ENCODE data around the gene TMEM201.

The TMEM201 gene

DNA sequence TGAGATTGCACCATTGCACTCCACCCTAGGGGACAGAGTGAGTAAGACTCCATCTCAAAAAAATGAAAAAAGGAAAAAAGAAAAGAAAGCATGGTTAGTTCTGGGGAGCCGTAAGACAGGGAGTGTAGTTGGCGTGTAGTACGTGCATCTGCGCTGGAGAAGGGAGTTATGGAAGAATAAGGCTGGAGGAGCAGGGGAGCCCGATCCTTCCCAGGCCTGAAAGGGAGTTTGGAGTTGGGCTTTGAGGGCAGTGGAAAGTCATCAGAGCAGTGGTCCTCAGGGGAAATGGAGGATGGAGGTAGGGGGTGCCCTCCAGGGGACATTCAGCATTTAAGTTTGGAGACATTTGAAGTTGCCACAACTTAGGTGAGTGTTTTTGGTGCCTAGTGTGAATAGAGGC is 11.3 kb upstream of the TMEM201 start:
- no peak for DNase-seq

- DNase-seq, result no peak
Measured at GRCh38 chr1:9580942-9581341, 7.8 kb upstream of the TMEM201 start.

DNA sequence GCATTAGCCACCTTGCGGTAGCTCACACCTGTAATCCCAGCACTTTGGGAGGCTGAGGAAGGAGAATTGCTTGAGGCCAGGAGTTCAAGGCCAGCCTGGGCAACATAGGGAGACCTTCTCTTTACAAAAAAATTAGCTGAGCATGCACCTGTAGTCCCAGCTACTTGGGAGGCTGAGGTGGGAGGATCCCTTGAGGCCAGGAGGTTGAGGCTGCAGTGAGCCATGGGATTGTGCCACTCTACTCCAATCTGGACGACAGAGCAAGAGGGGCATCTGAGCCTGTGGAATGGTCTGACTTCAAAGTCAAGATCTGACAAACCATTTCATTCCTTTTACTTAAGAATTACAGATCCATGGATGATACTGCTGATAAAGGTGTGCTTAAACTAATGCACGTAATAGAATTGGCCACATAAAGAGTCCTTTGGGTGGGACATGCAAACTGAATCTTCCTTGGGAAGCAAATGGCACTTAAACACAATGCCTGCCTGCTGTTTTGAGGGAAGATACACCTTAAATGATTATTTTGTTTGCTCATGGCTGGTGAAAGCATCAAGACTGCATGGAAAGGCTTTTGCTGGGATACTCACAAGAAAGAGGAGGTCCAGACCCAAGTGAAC is 2.5 kb upstream of the TMEM201 start:
- DNase-seq, result no peak

DNA sequence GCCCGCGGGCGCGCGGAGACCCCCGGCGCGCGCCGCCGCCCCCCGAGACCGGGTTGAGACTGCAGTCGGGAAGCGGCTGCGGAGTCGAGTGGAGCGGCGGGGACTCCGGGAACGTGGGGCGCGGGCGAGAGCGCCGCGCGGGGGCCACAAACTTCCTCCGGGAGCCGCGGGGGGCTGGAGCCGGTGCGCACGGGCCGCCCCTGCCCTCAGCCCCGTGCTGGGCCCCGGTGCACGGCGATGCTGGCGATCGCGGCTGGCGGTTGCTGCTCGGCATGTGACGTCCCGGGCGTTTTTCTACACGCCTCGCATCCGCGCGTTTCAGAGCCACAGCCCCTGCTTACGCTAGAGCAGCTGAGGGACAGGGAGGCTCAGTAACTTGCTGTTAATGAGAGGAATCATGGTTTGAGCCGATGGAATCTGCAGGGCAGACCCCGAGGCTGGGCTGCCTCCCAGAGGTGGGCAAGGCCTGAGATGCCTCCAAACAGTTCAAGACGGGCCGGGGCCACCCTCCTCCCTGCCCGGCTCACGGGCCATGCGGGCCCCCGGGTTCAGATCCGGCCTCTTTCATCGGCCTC is 520 bp downstream of the TMEM201 start:
- DNase-seq, result peak in 1 of 2 donors; percentile 35

DNA sequence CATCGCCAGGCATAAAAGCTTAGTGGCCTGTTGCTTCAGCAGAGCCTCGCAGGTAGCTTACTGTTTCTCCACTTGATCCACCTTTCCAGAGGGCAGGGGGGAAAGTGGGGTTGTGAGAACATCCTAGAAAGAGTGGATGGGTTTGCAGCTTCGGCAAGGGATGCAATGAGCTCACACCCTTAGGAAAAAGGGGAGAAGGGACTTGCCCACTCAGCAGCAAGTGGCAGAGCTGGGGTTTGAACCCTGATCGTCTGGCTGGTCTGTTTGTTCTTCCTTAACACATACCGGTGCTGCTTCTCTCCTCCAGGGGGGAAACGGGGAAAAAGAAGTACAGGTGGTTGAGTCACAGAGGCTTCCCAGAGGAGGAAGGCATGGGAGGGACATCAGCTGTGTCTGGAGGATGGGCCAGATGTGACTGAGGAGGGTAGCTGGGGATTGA is 1.0 kb downstream of the TMEM201 start:
- no peak for DNase-seq

DNA sequence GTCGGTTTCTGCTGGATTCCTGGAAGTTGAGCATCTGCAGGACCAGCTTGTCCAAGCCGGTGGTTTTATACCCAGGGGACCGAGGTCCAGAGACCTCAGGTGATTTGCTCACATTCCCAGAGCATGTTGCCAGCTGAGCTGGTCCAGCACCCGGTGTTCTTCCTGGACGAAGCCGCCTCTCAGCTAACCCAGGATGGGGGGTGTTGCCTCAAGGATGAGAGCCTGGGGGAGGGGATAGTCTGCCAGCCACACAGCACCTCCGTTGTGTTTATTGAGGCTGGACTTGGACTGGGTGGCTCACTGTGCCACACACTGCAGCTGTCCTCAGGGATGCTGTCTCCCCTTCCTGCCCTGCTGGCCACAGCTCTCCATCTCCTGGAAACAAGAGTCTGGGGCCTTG is 1.5 kb downstream of the TMEM201 start:
- DNase-seq, result no peak

GRCh38 chr1:9590945-9591668 is 2.4 kb downstream of the TMEM201 start:
- DNase-seq, result peak in 1 of 2 donors; percentile 20

GRCh38 chr1:9591669-9592509 is 3.2 kb downstream of the TMEM201 start:
- no peak for DNase-seq

- no peak for DNase-seq
Measured at GRCh38 chr1:9592510-9593075, 3.9 kb downstream of the TMEM201 start.

DNA sequence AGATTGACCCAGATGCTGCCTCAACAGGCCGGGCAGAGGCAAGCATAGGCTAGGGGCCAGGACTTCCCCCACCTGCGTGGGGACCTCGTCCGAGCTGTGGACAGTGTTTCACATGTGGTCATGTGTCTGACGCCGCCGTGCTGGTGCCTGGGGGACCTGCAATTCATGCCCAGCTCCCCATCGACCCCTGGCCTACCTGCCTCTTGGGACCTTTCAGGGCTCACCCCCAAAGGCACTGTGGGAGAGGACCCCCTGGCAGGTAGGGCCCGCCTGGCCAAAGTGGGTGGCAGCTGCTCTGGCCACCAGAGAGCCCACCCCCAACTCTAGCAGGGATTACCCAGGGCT is 4.4 kb downstream of the TMEM201 start:
- DNase-seq, result no peak

DNA sequence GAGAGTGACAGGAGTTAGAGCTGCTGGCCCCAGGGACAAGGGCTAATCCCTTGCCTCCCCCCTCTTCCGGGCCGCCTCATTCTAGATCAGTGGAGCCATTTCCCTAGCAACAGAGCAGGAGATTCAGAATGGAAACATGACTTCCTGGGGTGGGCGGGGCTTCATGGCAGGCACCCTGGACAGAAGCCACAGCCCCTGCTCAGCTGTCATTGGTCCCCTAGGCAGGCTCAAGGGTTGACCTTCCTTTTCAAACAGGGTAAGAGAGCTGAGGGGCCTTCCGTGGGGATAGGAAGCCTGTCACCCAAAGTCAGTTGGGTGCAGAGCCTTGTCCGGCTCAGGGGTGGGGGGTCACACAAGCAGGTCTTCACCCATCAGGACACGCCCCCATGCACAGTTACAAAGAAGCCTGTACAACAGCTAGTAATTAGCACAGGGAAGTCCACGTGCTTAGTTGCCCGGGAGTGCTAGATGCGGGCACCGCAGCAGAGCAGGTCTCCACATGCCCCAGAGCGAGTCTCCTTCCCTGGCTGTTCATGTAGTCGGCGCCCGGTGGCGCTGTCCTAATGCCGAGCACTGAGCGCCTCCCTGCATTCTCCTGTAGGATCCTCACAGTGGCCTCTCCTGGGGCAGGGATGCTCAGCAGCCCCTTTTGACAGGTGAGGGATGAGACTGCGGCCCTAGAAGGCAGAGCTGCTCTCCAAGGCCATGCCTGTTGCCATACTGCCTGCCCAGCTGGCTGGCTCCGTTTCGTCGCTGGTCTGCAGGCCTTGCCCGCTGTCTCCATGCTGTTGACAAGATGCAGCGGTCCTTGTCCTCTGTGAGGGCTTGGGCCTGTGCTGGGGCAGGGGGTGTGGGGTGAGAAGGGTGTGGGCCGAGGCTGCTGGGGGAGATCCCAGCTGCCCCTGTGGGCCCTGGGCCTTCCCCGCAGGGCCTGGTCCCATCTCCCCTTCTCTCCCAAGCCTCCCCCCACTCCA is 5.1 kb downstream of the TMEM201 start:
- peak; percentile 31 to 57 for DNase-seq

- DNase-seq, result no peak
Measured at GRCh38 chr1:9594471-9595155, 5.9 kb downstream of the TMEM201 start.

DNA sequence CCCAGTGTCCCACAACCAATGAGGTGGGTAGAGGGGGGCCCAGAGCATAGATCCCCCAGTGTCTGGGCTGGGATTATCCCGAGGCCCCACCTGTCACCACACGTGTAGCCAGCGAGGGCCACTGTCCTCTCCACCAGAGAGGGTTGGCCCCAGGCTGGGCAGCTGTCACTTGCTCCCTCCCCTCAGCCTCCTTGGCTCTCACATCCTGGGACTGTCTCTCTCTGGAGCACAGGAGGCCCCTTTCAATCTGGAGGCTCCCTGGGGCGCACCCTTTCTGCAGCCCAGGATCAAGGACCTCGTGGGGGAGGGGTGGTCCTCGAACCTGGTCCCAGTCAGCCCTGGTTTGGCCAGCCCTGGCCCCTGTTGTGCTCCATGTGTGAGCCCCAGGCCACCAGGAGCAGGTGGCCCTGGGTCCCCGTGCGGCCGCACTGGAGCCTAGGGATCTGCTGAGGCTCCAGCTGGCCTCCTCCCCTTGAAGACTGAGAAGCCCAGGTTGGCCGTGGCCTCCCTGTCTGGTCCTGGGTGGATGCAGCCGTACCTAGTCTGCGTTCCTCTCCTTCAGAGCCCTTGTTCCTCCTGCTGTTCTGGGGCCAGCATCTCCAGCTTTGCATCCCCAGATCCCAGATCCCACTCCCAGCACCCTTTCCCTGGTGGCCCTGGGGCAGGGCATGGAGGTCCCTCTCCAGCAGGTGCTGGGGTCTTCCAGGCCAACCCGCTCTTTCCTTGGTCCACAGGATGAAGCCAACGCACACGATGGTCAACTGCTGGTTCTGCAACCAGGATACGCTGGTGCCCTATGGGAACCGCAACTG is 6.7 kb downstream of the TMEM201 start:
- DNase-seq, result no peak

GRCh38 chr1:9595968-9596340 is 7.2 kb downstream of the TMEM201 start:
- no peak for DNase-seq

- no peak for DNase-seq
Measured at GRCh38 chr1:9596415-9597123, 7.9 kb downstream of the TMEM201 start.

DNA sequence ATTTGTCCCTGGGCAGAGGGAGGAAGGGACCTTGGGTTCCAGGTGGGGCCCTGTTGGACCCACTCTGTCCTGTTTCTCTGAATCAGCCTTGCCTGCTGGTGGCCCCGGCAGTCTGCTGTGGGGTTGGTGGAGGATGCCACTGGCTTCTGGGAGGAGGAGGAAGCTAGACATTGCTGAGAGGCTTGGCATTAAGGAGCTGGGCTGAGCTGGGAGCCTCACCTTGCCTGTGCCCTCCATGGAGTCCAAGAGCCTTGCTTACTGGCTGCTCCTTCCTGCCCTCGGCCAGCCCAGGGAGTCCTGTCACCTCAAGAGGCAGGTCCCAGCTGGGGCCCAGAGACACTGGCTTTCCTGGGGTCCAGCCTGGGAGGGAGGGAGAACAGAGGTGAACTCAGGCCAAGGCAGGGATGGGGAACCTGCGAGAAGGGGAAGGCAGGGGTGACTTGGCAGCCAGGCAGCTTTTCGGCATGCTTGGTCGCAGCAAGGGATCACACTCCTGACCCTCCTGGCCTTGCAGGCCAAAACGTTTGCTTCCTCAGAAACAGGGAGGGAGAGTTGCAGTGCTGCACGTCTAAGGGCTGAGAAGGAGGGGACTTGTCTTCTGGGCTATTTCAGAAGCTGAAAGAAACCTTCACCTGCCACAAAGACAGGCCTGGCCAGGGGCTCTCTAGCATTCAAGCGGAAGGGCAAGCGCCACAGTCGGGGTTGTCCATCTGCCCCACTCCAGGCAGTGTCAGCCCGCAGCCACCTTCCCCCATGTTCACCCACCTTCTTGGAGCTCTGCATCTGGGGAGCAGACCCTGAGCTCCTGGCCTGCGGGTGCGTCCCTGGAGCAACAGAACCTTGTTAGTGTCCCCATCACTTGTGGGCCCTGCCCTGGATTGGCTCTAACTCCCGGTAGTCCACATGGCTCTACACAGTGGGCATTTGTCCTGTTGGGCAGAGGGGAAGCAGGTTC is 8.9 kb downstream of the TMEM201 start:
- DNase-seq, result no peak

GRCh38 chr1:9598316-9598700 is 9.6 kb downstream of the TMEM201 start:
- no peak for DNase-seq

- DNase-seq, result no peak
Measured at GRCh38 chr1:9599741-9600140, 11.0 kb downstream of the TMEM201 start.
